SH-SY5Y (cell line): Measurements from ENCODE around the gene ZNF445.

Source experiments
- GATA2 ChIP-seq: IDR thresholded peaks from 2 replicates; pipeline ENCODE4 v1.6.1; 2011; ENCODE audit warnings: mild to moderate bottlenecking, low read depth, low read length
- GATA3 ChIP-seq: IDR thresholded peaks from 2 replicates; pipeline ENCODE4 v1.6.1; 2011; ENCODE audit warnings: low read depth, mild to moderate bottlenecking, low read length, moderate library complexity

GRCh38 chr3:44427683-44428082 is 49.8 kb downstream of the ZNF445 start:
- TF ChIP-seq GATA3 = no peak
- no peak for TF ChIP-seq GATA2
